ENCODE results near the gene LAMB4.

GRCh38 chr7:108072739-108073138 is 57.4 kb downstream of the LAMB4 start:
- TF ChIP-seq POLR2AphosphoS5 (IDR thresholded peaks at IDR 0.05; ENCODE audit: low read depth, low read length), result no peak
- no peak for TF ChIP-seq TAF1 (IDR thresholded peaks at IDR 0.05; ENCODE audit: borderline replicate concordance, low read depth, low read length)
